Panc1 (cell line): Measurements from ENCODE around the gene F11R. TPM values are rescaled to one million over a fixed set of nuclear protein-coding genes. Genes with fewer than 3 reads are reported as not detected.

Experiments
- ATAC-seq: fragments of 200-7000 bp; cut with Tn5 transposase; 2 replicates; pipeline ENCODE4 v1.9.1; 2020; ENCODE audit warnings: mild to moderate bottlenecking, moderate library complexity
- BruUV-seq: library from RNA; stranded (reverse); fragments of 400-500 nt; replicated peaks from 2 replicates; lab custom pipeline; 2021; lab: Mats Ljungman, UMichigan
- CTCF ChIA-PET: fragments of 300-600 bp; sonication (Branson Sonifier 250); formaldehyde crosslinking; loops from one replicate; lab custom pipeline; 2022; ENCODE audit warnings: antibody characterized with exemption; lab: Charles Lee
- POLR2A ChIA-PET: fragments of 300-600 bp; sonication (Branson Sonifier 250); formaldehyde crosslinking; loops from one replicate; lab custom pipeline; 2022; ENCODE audit warnings: antibody characterized with exemption; lab: Charles Lee
- DNase-seq: peaks from one replicate; pipeline ENCODE4 v3.0.0-alpha.2; 2010; ENCODE audit warnings: low read depth, low spot score
- H3K27ac ChIP-seq: 2 replicates; pipeline ENCODE4 v1.5.1; 2011; ENCODE audit warnings: mild to moderate bottlenecking, low read length, inconsistent platforms
- H3K27me3 ChIP-seq: fragments of 200-500 bp; sonication (Bioruptor generic); 2 replicates; pipeline ENCODE4 v1.6.0; 2014; ENCODE audit warnings: low read length, inconsistent platforms; ENCODE audit not compliant: control insufficient read depth, insufficient read depth
- H3K36me3 ChIP-seq: fragments of 200-500 bp; sonication (Bioruptor generic); 2 replicates; pipeline ENCODE4 v1.5.1; 2014; ENCODE audit warnings: inconsistent platforms, mild to moderate bottlenecking, low read length, moderate library complexity; ENCODE audit not compliant: control insufficient read depth, insufficient read depth
- H3K4me1 ChIP-seq: 2 replicates; pipeline ENCODE4 v1.5.1; 2011; ENCODE audit warnings: inconsistent platforms, mild to moderate bottlenecking, low read length, moderate library complexity; ENCODE audit not compliant: control insufficient read depth, insufficient read depth
- H3K4me3 ChIP-seq, 2 experiments: 2 replicates each; pipeline ENCODE4 v1.5.1; 2011 to 2012; ENCODE audit warnings: low read depth in 2 of 2, low read length in 2 of 2, mild to moderate bottlenecking in 2 of 2, inconsistent platforms in 1 of 2, moderate library complexity in 1 of 2
- H3K9me3 ChIP-seq: fragments of 200-500 bp; sonication (Bioruptor generic); 2 replicates; pipeline ENCODE4 v1.5.1; 2014; ENCODE audit warnings: low read depth, mild to moderate bottlenecking, inconsistent platforms, low read length, moderate library complexity; ENCODE audit not compliant: control insufficient read depth, insufficient read depth
- POLR2AphosphoS5 ChIP-seq: IDR thresholded peaks from 2 replicates; pipeline ENCODE4 v1.6.1; 2012; ENCODE audit warnings: mild to moderate bottlenecking, low read depth, low read length, moderate library complexity
- REST ChIP-seq, 2 experiments: IDR thresholded peaks; 2 replicates each; pipeline ENCODE4 v1.6.1; 2011 to 2012; ENCODE audit warnings: low read depth in 2 of 2, control low read depth in 1 of 2, low read length in 1 of 2, mild to moderate bottlenecking in 1 of 2, moderate library complexity in 1 of 2; ENCODE audit not compliant: insufficient read depth in 1 of 2
- SIN3A ChIP-seq: IDR thresholded peaks from 2 replicates; pipeline ENCODE4 v1.6.1; 2012; ENCODE audit warnings: low read depth, mild to moderate bottlenecking, low read length, moderate library complexity, borderline replicate concordance; ENCODE audit not compliant: insufficient read depth
- TCF7L2 ChIP-seq: IDR thresholded peaks from 2 replicates; pipeline ENCODE4 v1.6.1; 2011; ENCODE audit warnings: mild to moderate bottlenecking, low read depth, low read length, inconsistent platforms
- in situ Hi-C: cut with HindIII; loops from 2 replicates; pipeline ENCODE4 v1.10.0; 2016; ENCODE audit warnings: low sequenced_read_pairs, low pct_unique_long_range_greater_than_20kb
- intact Hi-C: fragments of 100-400 bp; cut with micrococcal nuclease; formaldehyde crosslinking; loops from one replicate; pipeline ENCODE4 v1.10.0; 2022; ENCODE audit not compliant: unreplicated experiment
- total RNA-seq: library from RNA; stranded (reverse); gene quantifications from one replicate; pipeline ENCODE4 v1.2.1, GENCODE V29; 2021; ENCODE audit not compliant: unreplicated experiment
- TF ChIP-seq, protein P1 (sequence below): fragments of 450-650 bp; IDR thresholded peaks from 2 replicates; pipeline ENCODE4 v1.5.1; 2017; ENCODE audit warnings: mild to moderate bottlenecking

Gene F11R
- total RNA-seq, 1 experiment from 2014 or later = 63.0 TPM

- Histone ChIP-seq H3K36me3 (no peaks in the 10 kb centered on the region), H3K27me3 (no peaks in the 10 kb centered on the region), H3K4me3 (no peak overlapping the region), H3K4me1 (no peaks in the 10 kb centered on the region), H3K27ac (no peak overlapping the region), H3K9me3 (no peaks in the 10 kb centered on the region)
- no peak for TF ChIP-seq POLR2AphosphoS5
- TF ChIP-seq REST (IDR thresholded peaks at IDR 0.05; ENCODE audit: insufficient read depth in 1 of 2, low read depth in 2 of 2, low read length in 1 of 2) = no peak
- TF ChIP-seq SIN3A = no peak
- no peak for TF ChIP-seq TCF7L2
- TF ChIP-seq, protein P1, sequence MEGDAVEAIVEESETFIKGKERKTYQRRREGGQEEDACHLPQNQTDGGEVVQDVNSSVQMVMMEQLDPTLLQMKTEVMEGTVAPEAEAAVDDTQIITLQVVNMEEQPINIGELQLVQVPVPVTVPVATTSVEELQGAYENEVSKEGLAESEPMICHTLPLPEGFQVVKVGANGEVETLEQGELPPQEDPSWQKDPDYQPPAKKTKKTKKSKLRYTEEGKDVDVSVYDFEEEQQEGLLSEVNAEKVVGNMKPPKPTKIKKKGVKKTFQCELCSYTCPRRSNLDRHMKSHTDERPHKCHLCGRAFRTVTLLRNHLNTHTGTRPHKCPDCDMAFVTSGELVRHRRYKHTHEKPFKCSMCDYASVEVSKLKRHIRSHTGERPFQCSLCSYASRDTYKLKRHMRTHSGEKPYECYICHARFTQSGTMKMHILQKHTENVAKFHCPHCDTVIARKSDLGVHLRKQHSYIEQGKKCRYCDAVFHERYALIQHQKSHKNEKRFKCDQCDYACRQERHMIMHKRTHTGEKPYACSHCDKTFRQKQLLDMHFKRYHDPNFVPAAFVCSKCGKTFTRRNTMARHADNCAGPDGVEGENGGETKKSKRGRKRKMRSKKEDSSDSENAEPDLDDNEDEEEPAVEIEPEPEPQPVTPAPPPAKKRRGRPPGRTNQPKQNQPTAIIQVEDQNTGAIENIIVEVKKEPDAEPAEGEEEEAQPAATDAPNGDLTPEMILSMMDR = no peak
- in situ Hi-C loops = no loop called here
- intact Hi-C loops = no loop called here
- no peak for ATAC-seq
- CTCF ChIA-PET = no interaction called here
- no peak for DNase-seq
- POLR2A ChIA-PET = no interaction called here
- BruUV-seq = no TSS peak
Observed at GRCh38 chr1:160961419-160961818, 59.5 kb downstream of the F11R start.

DNA sequence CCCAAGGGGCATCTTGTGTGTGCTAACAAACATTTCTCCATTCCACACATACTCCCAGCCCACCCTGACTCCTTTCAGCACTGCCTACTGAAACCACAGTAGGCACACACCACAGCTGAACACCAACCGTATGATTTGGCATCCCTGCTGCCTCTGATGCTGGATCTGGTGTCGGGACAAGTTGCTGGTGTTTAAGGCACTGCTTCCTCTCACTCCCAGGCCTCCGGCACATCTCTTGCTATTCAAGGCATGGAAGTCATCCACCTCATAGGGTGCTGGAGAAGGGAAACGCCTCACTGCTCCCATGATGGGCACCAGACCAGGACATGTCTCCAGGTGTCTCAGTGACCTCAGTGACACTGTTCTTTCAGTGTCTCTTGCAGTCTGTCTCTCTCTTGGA is 64.0 kb downstream of the F11R start:
- intact Hi-C loops (no loop called here), in situ Hi-C loops (no loop called here)
- CTCF ChIA-PET = no interaction called here
- TF ChIP-seq, protein P1 = no peak
- no peak for TF ChIP-seq REST (IDR thresholded peaks at IDR 0.05; ENCODE audit: insufficient read depth in 1 of 2, low read depth in 2 of 2, low read length in 1 of 2)
- no peak for TF ChIP-seq SIN3A
- no peak for TF ChIP-seq POLR2AphosphoS5
- no peak for TF ChIP-seq TCF7L2
- no peak overlapping the region for H3K27ac ChIP-seq
- ATAC-seq = no peak
- DNase-seq = no peak
- H3K4me1 ChIP-seq = no peaks in the 10 kb centered on the region
- H3K27me3 ChIP-seq = no peaks in the 10 kb centered on the region
- H3K4me3 ChIP-seq = no peak overlapping the region
- no peaks in the 10 kb centered on the region for H3K36me3 ChIP-seq
- H3K9me3 ChIP-seq = no peaks in the 10 kb centered on the region
- no TSS peak for BruUV-seq
- POLR2A ChIA-PET = no interaction called here
